Ovary (tissue), 9 donors: ENCODE measurements around the gene C8B. TPM values are rescaled to one million over a fixed set of nuclear protein-coding genes. Genes with fewer than 3 reads are reported as not detected.

Experiments used
- DNase-seq, 5 donors: peaks; one replicate each; pipeline ENCODE4 v3.0.0-alpha.2; 2019 to 2020
- H3K27ac ChIP-seq, 2 donors: fragments of 200-600 bp; one replicate each; pipeline versions ENCODE4 v1.5.1 to v1.8.0; 2019 to 2022
- H3K27me3 ChIP-seq: fragments of 200-600 bp; one replicate; pipeline ENCODE4 v1.8.0; 2022
- H3K36me3 ChIP-seq: fragments of 200-600 bp; sonication (generic); one replicate; pipeline ENCODE4 v1.5.1; 2019
- H3K4me1 ChIP-seq: one replicate; pipeline ENCODE4 v1.8.1; 2013; ENCODE audit warnings: mild to moderate bottlenecking, moderate library complexity; ENCODE audit not compliant: insufficient read depth
- H3K4me3 ChIP-seq: fragments of 200-600 bp; sonication (generic); one replicate; pipeline ENCODE4 v1.5.1; 2017
- H3K9me3 ChIP-seq, 2 donors: fragments of 200-600 bp in 1 of 2; sonication (generic) in 1 of 2; one replicate each; pipeline versions ENCODE4 v1.5.1 to v1.8.1; 2013 to 2019; ENCODE audit warnings: mild to moderate bottlenecking in 1 of 2, moderate library complexity in 1 of 2
- EP300 ChIP-seq: sonication (generic); formaldehyde crosslinking; IDR thresholded peaks from one replicate; pipeline ENCODE4 v1.6.1; 2017; ENCODE audit warnings: antibody characterized with exemption
- POLR2A ChIP-seq: fragments of 450-650 bp; IDR thresholded peaks from one replicate; pipeline ENCODE4 v1.6.1; 2017; ENCODE audit warnings: antibody characterized with exemption, mild to moderate bottlenecking, moderate library complexity
- WGBS, 3 donors: extraction: QIAGEN DNeasy Blood & Tissue Kit in 1 of 3; methylation state at CpG; one replicate each; pipeline versions ENCODE4 v1.1.5 to v1.1.7; 2013 to 2017; 5-methylcytosine and 5-hydroxymethylcytosine counted together
- intact Hi-C, 4 donors: fragments of 100-400 bp; cut with DNase I; formaldehyde crosslinking; loops; one replicate each; pipeline versions ENCODE4 v1.11.0 to v1.15.1; 2022 to 2023
- polyA plus RNA-seq, 2 donors: library from polyadenylated mRNA; stranded (reverse); fragments of 200-250 nt in 1 of 2; fragments of 350-450 nt in 1 of 2; fragmentation: Illumina TruSeq in 1 of 2; extraction: RNeasy Lipid Tissue Mini Kit (QIAGEN cat#74804) in 1 of 2; gene quantifications; one replicate each; pipeline ENCODE4 v1.2.3, GENCODE V29; 2013 to 2014
- total RNA-seq, 7 donors: library from RNA; depleted of rRNA in 2 of 7; stranded (reverse); fragments of >200 nt in 2 of 7; fragmentation: NEBNext Ultra II Directional in 3 of 7; extraction: Animal tissue kit (Norgen Biotek cat#: 25700) in 3 of 7; gene quantifications; one replicate each; pipeline versions ENCODE4 v1.1.0 to v1.2.4, GENCODE V29; 2016 to 2023
- TF ChIP-seq, protein P1 (sequence below), 3 donors: fragments of 450-650 bp in 2 of 3; fragments of 200-600 bp in 1 of 3; IDR thresholded peaks; one replicate each; pipeline versions ENCODE4 v1.5.1 to v1.8.0; 2016 to 2022; ENCODE audit warnings: antibody characterized with exemption in 3 of 3, mild to moderate bottlenecking in 1 of 3
- donor health status: DM: no; HTN: no; CAD: no; lungs with moderate emphysema.
- donor health status: DM: no; HTN: no; CAD: no.
- donor health status: Bipolar disorder and iron deficiency.
- donor health status: DM: yes; HTN: yes; CAD: no.
- donor health status: DM: no; HTN: no; CAD: no.
- donor health status: DM: yes; HTN: yes; CAD: no.

The C8B gene
- total and polyA plus RNA-seq, 9 donors, result 0.13 TPM; not detected in 8

GRCh38 chr1:56995414-56996100 is 29.7 kb upstream of the C8B start:
- no peak overlapping the region for H3K27ac ChIP-seq
- intact Hi-C loops, result no loop called here
- 87 to 88% (median 88%) methylated on average over 4 of the region's 4 CpGs for WGBS, 3 donors
- no peaks in the 10 kb centered on the region for H3K9me3 ChIP-seq
- no peaks in the 10 kb centered on the region for H3K4me1 ChIP-seq
- no peak overlapping the region for H3K4me3 ChIP-seq
- TF ChIP-seq, protein P1, sequence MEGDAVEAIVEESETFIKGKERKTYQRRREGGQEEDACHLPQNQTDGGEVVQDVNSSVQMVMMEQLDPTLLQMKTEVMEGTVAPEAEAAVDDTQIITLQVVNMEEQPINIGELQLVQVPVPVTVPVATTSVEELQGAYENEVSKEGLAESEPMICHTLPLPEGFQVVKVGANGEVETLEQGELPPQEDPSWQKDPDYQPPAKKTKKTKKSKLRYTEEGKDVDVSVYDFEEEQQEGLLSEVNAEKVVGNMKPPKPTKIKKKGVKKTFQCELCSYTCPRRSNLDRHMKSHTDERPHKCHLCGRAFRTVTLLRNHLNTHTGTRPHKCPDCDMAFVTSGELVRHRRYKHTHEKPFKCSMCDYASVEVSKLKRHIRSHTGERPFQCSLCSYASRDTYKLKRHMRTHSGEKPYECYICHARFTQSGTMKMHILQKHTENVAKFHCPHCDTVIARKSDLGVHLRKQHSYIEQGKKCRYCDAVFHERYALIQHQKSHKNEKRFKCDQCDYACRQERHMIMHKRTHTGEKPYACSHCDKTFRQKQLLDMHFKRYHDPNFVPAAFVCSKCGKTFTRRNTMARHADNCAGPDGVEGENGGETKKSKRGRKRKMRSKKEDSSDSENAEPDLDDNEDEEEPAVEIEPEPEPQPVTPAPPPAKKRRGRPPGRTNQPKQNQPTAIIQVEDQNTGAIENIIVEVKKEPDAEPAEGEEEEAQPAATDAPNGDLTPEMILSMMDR (IDR thresholded peaks at IDR 0.05), result no peak
- DNase-seq, result no peak
- H3K36me3 ChIP-seq, result no peaks in the 10 kb centered on the region
- H3K27me3 ChIP-seq, result no peaks in the 10 kb centered on the region

DNA sequence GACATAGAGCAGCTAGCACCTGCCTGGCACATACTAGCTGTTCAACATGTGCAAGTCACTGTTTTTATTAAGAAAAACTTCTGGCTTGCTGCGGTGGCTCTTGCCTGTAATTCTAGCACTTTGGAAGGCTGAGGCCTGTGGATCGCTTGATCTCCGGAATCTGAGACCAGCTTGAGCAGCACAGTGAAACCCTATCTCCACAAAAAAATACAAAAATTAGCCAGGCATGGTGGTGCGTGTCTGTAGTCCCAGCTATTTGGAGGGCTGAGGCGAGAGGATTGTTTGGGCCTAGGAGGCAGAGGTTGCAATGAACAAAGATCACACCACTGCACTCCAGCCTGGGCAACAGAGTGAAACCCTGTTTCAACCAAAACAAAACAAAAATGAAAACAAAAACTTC is 27.7 kb upstream of the C8B start:
- no peaks in the 10 kb centered on the region for H3K4me1 ChIP-seq
- 40 to 62% (median 48%) methylated on average over 5 of the region's 5 CpGs for WGBS, 3 donors
- DNase-seq, result no peak
- no peak overlapping the region for H3K27ac ChIP-seq
- H3K36me3 ChIP-seq, result no peaks in the 10 kb centered on the region
- TF ChIP-seq POLR2A (no peak), EP300 (no peak)
- TF ChIP-seq, protein P1 (IDR thresholded peaks at IDR 0.05), result no peak
- no peaks in the 10 kb centered on the region for H3K27me3 ChIP-seq
- no peaks in the 10 kb centered on the region for H3K9me3 ChIP-seq
- intact Hi-C loops, result no loop called here
- no peak overlapping the region for H3K4me3 ChIP-seq

GRCh38 chr1:56992318-56993125 is 26.7 kb upstream of the C8B start:
- no peak for DNase-seq
- TF ChIP-seq POLR2A (no peak), EP300 (no peak)
- TF ChIP-seq, protein P1 (IDR thresholded peaks at IDR 0.05), result no peak
- Histone ChIP-seq H3K27ac (no peak overlapping the region), H3K36me3 (no peaks in the 10 kb centered on the region), H3K4me3 (no peak overlapping the region), H3K9me3 (no peaks in the 10 kb centered on the region), H3K27me3 (no peaks in the 10 kb centered on the region), H3K4me1 (no peaks in the 10 kb centered on the region)
- WGBS, 3 donors, result 89 to 91% (median 89%) methylated on average over 15 of the region's 15 CpGs
- intact Hi-C loops, result no loop called here

GRCh38 chr1:56991576-56991975 is 25.8 kb upstream of the C8B start:
- no peaks in the 10 kb centered on the region for H3K36me3 ChIP-seq
- DNase-seq, result no peak
- H3K27ac ChIP-seq, result no peak overlapping the region
- TF ChIP-seq, protein P1 (IDR thresholded peaks at IDR 0.05), result no peak
- no peak for TF ChIP-seq POLR2A
- no peak for TF ChIP-seq EP300
- intact Hi-C loops, result no loop called here
- no peaks in the 10 kb centered on the region for H3K4me1 ChIP-seq
- no peaks in the 10 kb centered on the region for H3K9me3 ChIP-seq
- 87 to 91% (median 89%) methylated on average over 3 of the region's 3 CpGs for WGBS, 3 donors
- H3K4me3 ChIP-seq, result no peak overlapping the region
- H3K27me3 ChIP-seq, result no peaks in the 10 kb centered on the region
